ENCODE measurements around the gene RHBDL1.
A peak's percentile ranks its signal among the peaks of the same experiment; 100 is the strongest.

Gene RHBDL1

DNA sequence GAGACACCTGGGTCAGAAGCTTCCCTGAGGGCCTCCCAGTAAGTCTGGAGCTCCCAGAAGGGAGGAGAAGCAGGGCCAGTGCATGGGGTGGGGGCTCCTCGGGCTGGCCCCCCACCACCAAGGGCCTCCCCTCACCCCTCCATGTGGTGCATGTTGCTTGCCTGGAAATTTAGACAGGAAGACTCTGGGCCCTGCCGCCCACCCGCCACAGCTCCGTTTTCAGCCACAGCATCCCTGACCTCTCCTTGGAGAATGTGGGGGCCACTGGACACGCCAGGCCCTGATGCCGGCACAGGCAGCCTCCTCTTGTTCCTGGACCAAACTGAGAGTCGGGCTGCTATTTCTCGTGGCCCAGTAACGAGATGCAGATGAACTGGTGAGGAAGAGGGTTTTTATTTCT, 36.6 kb upstream of the RHBDL1 start:
- Histone ChIP-seq H3K4me2 (ENCODE audit: low read length) (peak overlapping the region; percentile 88), H3K36me3 (ENCODE audit: control insufficient read depth, low read length) (peaks cover 30% of the 10 kb centered on the region), H3K9me2 (replicated peaks; ENCODE audit: control insufficient read depth, low read length) (no peaks in the 10 kb centered on the region), H3K4me3 (ENCODE audit: low read length) (peak overlapping the region; percentile 64), H3F3A (ENCODE audit: control insufficient read depth, insufficient read depth) (peaks cover 16% of the 10 kb centered on the region), H4K20me1 (ENCODE audit: control insufficient read depth, insufficient read depth, low read depth, low read length) (no peaks in the 10 kb centered on the region), H3K27ac (ENCODE audit: low read depth, low read length) (peak overlapping the region; percentile 89), H3K4me1 (ENCODE audit: control insufficient read depth, low read length) (peaks cover 59% of the 10 kb centered on the region), H3K79me2 (ENCODE audit: control insufficient read depth, low read length) (peaks cover 55% of the 10 kb centered on the region), H3K27me3 (ENCODE audit: control insufficient read depth, low read length) (no peaks in the 10 kb centered on the region), H3K9me3 (ENCODE audit: control insufficient read depth, insufficient read depth, low read length) (no peaks in the 10 kb centered on the region)
- TF ChIP-seq CTCF (IDR thresholded peaks at IDR 0.05; ENCODE audit: low read depth, low read length, poor library complexity, severe bottlenecking) (no peak), EZH2phosphoT487 (IDR thresholded peaks at IDR 0.05; ENCODE audit: borderline replicate concordance, low read length) (no peak)

- Histone ChIP-seq H3K9me3 (ENCODE audit: control insufficient read depth, insufficient read depth, low read length) (no peaks in the 10 kb centered on the region), H4K20me1 (ENCODE audit: control insufficient read depth, insufficient read depth, low read depth, low read length) (no peaks in the 10 kb centered on the region), H3K4me3 (ENCODE audit: low read length) (peak overlapping the region; percentile 92), H3F3A (ENCODE audit: control insufficient read depth, insufficient read depth) (peaks cover 16% of the 10 kb centered on the region), H3K27me3 (ENCODE audit: control insufficient read depth, low read length) (no peaks in the 10 kb centered on the region), H3K9me2 (replicated peaks; ENCODE audit: control insufficient read depth, low read length) (no peaks in the 10 kb centered on the region), H3K4me1 (ENCODE audit: control insufficient read depth, low read length) (peaks cover 50% of the 10 kb centered on the region), H3K36me3 (ENCODE audit: control insufficient read depth, low read length) (peaks cover 18% of the 10 kb centered on the region), H3K4me2 (ENCODE audit: low read length) (peak overlapping the region; percentile 92), H3K27ac (ENCODE audit: low read depth, low read length) (peak overlapping the region; percentile 52; the same call in 1 of the 2 replicates), H3K79me2 (ENCODE audit: control insufficient read depth, low read length) (peaks cover 55% of the 10 kb centered on the region)
- no peak for TF ChIP-seq CTCF (IDR thresholded peaks at IDR 0.05; ENCODE audit: low read depth, low read length, poor library complexity, severe bottlenecking)
- TF ChIP-seq EZH2phosphoT487 (IDR thresholded peaks at IDR 0.05; ENCODE audit: borderline replicate concordance, low read length): no peak
Observed at GRCh38 chr16:640614-641013, 34.9 kb upstream of the RHBDL1 start.

DNA sequence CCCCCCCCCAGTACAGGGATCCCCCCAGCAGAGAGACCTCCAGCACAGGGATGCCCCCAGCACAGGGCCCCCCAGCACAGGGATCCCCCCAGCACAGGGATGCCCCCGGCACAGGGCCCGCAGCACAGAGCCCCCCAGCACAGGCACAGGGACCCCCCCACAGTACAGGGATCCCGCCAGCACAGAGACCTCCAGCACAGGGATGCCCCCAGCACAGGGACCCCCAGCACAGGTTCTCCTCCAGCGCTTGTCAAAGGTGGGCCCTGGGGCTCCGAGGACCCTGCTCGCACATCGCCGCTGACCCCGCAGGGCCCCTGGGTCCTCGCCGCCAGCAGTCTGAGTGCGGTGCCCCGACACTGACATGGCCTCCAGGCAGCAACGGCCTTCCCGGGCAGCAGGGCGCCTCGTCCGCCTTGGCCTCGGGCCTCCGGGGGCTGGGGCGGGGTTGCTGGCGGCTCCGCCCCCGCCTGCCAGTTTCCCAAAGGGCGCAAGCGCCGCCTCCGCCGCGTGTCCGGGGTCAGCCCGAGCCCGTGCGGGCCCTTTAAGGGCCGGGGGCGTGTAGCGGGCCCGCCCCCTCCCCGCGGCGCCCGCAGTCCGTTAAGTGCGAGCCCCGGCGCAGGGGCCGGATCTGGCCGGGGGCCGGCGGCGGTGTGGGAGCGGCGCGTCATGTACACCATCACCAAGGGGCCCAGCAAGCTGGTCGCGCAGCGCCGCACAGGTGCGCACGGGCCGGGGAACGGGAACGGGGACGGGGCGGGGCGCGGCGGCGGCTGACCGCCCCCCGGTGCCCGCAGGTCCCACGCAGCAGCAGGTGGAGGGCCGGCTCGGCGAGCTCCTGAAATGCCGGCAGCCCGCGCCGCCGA, 33.9 kb upstream of the RHBDL1 start, which contains the start of gene MCRIP2:
MCRIP2 (plus strand) TSS at position 503 of the 863 bp plus-strand sequence; CDS start at position 667, 164 bp downstream.
- H3K4me1 ChIP-seq (ENCODE audit: control insufficient read depth, low read length): peaks cover 50% of the 10 kb centered on the region
- peak within 1 kb of the TSS; percentile 52 for H3K27ac ChIP-seq (ENCODE audit: low read depth, low read length)
- no peak for TF ChIP-seq EZH2phosphoT487 (IDR thresholded peaks at IDR 0.05; ENCODE audit: borderline replicate concordance, low read length)

More for the DNA sequence above, 33.9 kb upstream of the RHBDL1 start, which contains the start of gene MCRIP2:
- H3F3A ChIP-seq (ENCODE audit: control insufficient read depth, insufficient read depth): peaks cover 15% of the 10 kb centered on the region
- no peaks in the 10 kb centered on the region for H3K9me2 ChIP-seq (replicated peaks; ENCODE audit: control insufficient read depth, low read length)
- no peaks in the 10 kb centered on the region for H3K27me3 ChIP-seq (ENCODE audit: control insufficient read depth, low read length)
- peaks cover 59% of the 10 kb centered on the region for H3K79me2 ChIP-seq (ENCODE audit: control insufficient read depth, low read length)
- H3K4me2 ChIP-seq (ENCODE audit: low read length): peak within 1 kb of the TSS; percentile 92
- H3K9me3 ChIP-seq (ENCODE audit: control insufficient read depth, insufficient read depth, low read length): no peaks in the 10 kb centered on the region
- H3K36me3 ChIP-seq (ENCODE audit: control insufficient read depth, low read length): peaks cover 16% of the 10 kb centered on the region
- H4K20me1 ChIP-seq (ENCODE audit: control insufficient read depth, insufficient read depth, low read depth, low read length): no peaks in the 10 kb centered on the region
- H3K4me3 ChIP-seq (ENCODE audit: low read length): peak within 1 kb of the TSS; percentile 92
